K562 (cell line): ENCODE results near the gene TBX1. TPM values are rescaled to one million over a fixed set of nuclear protein-coding genes. Genes with fewer than 3 reads are reported as not detected.
A peak's percentile ranks its signal among the peaks of the same experiment; 100 is the strongest.

ENCODE experiments used
- BCLAF1 ChIP-seq, 2 experiments: fragments of 450-650 bp in 1 of 2; IDR thresholded peaks; 2 replicates each; pipeline ENCODE4 v1.6.1; 2011 to 2017; ENCODE audit warnings: low read depth in 2 of 2, antibody characterized with exemption in 1 of 2, borderline replicate concordance in 1 of 2, low read length in 1 of 2, mild to moderate bottlenecking in 1 of 2, mixed read lengths in 1 of 2; ENCODE audit not compliant: control insufficient read depth in 1 of 2
- BMI1 ChIP-seq: fragments of 150-350 bp; IDR thresholded peaks from 2 replicates; pipeline ENCODE4 v1.6.1; 2014; ENCODE audit warnings: low read length
- CBX2 ChIP-seq: fragments of 200-600 bp; sonication (generic); IDR thresholded peaks from one replicate; pipeline ENCODE4 v1.6.1; 2012; ENCODE audit warnings: mild to moderate bottlenecking, low read length, inconsistent platforms; ENCODE audit not compliant: insufficient read depth, poor library complexity, severe bottlenecking
- E2F3 ChIP-seq: fragments of 250-450 bp; sonication (Bioruptor Pico); IDR thresholded peaks from 2 replicates; pipeline ENCODE4 v1.4.0; 2020; ENCODE audit warnings: mild to moderate bottlenecking
- FOXO4 ChIP-seq: fragments of 450-650 bp; formaldehyde crosslinking; IDR thresholded peaks from 2 replicates; pipeline ENCODE4 v1.4.0; 2020; ENCODE audit warnings: mild to moderate bottlenecking, moderate library complexity
- HDAC2 ChIP-seq: fragments of 450-650 bp; IDR thresholded peaks from 2 replicates; pipeline ENCODE4 v1.6.1; 2016; ENCODE audit warnings: mild to moderate bottlenecking
- HIVEP1 ChIP-seq: fragments of 250-450 bp; sonication (Bioruptor Pico); IDR thresholded peaks from 2 replicates; pipeline ENCODE4 v1.4.0; 2020; ENCODE audit warnings: mild to moderate bottlenecking
- HMBOX1 ChIP-seq: sonication (generic); IDR thresholded peaks from 2 replicates; pipeline ENCODE4 v1.6.1; 2016
- MCM2 ChIP-seq: fragments of 450-650 bp; IDR thresholded peaks from 2 replicates; pipeline ENCODE4 v1.6.1; 2017; ENCODE audit warnings: low read depth, mild to moderate bottlenecking
- MEIS2 ChIP-seq: fragments of 450-650 bp; IDR thresholded peaks from 2 replicates; pipeline ENCODE4 v1.6.1; 2014; ENCODE audit warnings: mild to moderate bottlenecking; ENCODE audit not compliant: partially characterized antibody
- MTA2 ChIP-seq: fragments of 450-650 bp; IDR thresholded peaks from 2 replicates; pipeline ENCODE4 v1.6.1; 2016; ENCODE audit warnings: low read depth
- NBN ChIP-seq: fragments of 450-650 bp; IDR thresholded peaks from 2 replicates; pipeline ENCODE4 v1.6.1; 2016; ENCODE audit warnings: low read depth, mild to moderate bottlenecking
- PHF21A ChIP-seq: fragments of 450-650 bp; IDR thresholded peaks from 2 replicates; pipeline ENCODE4 v1.6.1; 2017; ENCODE audit warnings: low read depth, borderline replicate concordance
- POLR2G ChIP-seq: fragments of 200-400 bp; formaldehyde crosslinking; IDR thresholded peaks from 2 replicates; pipeline ENCODE4 v1.6.1; 2017; ENCODE audit warnings: low read depth, mild to moderate bottlenecking, antibody characterized with exemption, low read length, moderate library complexity
- SETDB1 ChIP-seq: IDR thresholded peaks from one replicate; pipeline ENCODE4 v1.6.1; 2012; ENCODE audit warnings: low read length, control low read depth, inconsistent platforms
- SIN3B ChIP-seq: fragments of 450-650 bp; IDR thresholded peaks from 2 replicates; pipeline ENCODE4 v1.6.1; 2017; ENCODE audit warnings: low read depth, mild to moderate bottlenecking, moderate library complexity
- SMAD4 ChIP-seq: fragments of 250-450 bp; sonication (Bioruptor Pico); conservative IDR thresholded peaks from 2 replicates; pipeline ENCODE4 v1.8.0; 2021; ENCODE audit warnings: inconsistent platforms, mild to moderate bottlenecking, moderate library complexity
- SRSF1 ChIP-seq: fragments of 200-400 bp; formaldehyde crosslinking; IDR thresholded peaks from 2 replicates; pipeline ENCODE4 v1.6.1; 2017; ENCODE audit warnings: mild to moderate bottlenecking, low read depth, low read length, moderate library complexity
- SUPT5H ChIP-seq: fragments of 450-650 bp; IDR thresholded peaks from 2 replicates; pipeline ENCODE4 v1.6.1; 2016
- TRIM24 ChIP-seq, 2 experiments: fragments of 450-650 bp; IDR thresholded peaks; 2 replicates each; pipeline ENCODE4 v1.6.1; 2016
- TRIM28 ChIP-seq: fragments of 450-650 bp; IDR thresholded peaks from 2 replicates; pipeline ENCODE4 v1.6.1; 2017
- ZNF239 ChIP-seq: fragments of 250-450 bp; sonication (Bioruptor Pico); IDR thresholded peaks from 2 replicates; pipeline ENCODE4 v1.4.0; 2020; ENCODE audit warnings: mild to moderate bottlenecking
- polyA plus RNA-seq, 8 experiments: library from polyadenylated mRNA; depleted of rRNA in 4 of 8; stranded (reverse) in 5 of 8; unstranded in 3 of 8; fragments of >200 nt; fragmentation: Nextera tagmentation in 2 of 8; fragmentation: Illumina TruSeq in 1 of 8; extraction: Ambion mirVana in 2 of 8; extraction: Trizol in 1 of 8; gene quantifications; 2 replicates each; pipeline versions ENCODE4 v1.2.1 to v1.2.3, GENCODE V29; 2011 to 2014; ENCODE audit warnings: inconsistent platforms in 1 of 8, missing spikeins in 1 of 8
- total RNA-seq, 7 experiments: library from RNA; depleted of rRNA in 6 of 7; stranded (reverse); fragments of >200 nt in 6 of 7; fragmentation: Illumina TruSeq in 2 of 7; extraction: Trizol in 2 of 7; gene quantifications; 2 replicates each; pipeline versions ENCODE4 v1.2.1 to v1.2.3, GENCODE V29; 2011 to 2021; ENCODE audit warnings: low replicate concordance in 1 of 7
- TF ChIP-seq, protein P1 (sequence below): sonication (generic); formaldehyde crosslinking; IDR thresholded peaks from 2 replicates; pipeline ENCODE4 v1.8.1; 2023; ENCODE audit warnings: mild to moderate bottlenecking, missing genetic modification reagents

The TBX1 gene
- total and polyA plus RNA-seq, 9 of the 15 experiments (the other 6 are each of a cell fraction or from before 2014, with no cell fraction given), result 0.07 to 35.0 (median 3.9) TPM

- TF ChIP-seq FOXO4 (CRISPR knock-in tag), result 0 out of 2 replicates have a peak, but pooled peaks have one; percentile 49
- peak; percentile 48 for TF ChIP-seq MTA2
- TF ChIP-seq PHF21A, result no peak
- TF ChIP-seq HIVEP1, result 0 out of 2 replicates have a peak, but pooled peaks have one; percentile 11
- no peak for TF ChIP-seq CBX2
- TF ChIP-seq TRIM24 (IDR thresholded peaks at IDR 0.05), result peak; percentile 35 to 73; a peak in 2 of 4 replicates
- TF ChIP-seq SIN3B, result no peak
- no peak for TF ChIP-seq BMI1
- TF ChIP-seq E2F3 (CRISPR knock-in tag), result peak; percentile 87
- TF ChIP-seq ZNF239 (CRISPR knock-in tag), result no peak
- 0 out of 2 replicates have a peak, but pooled peaks have one; percentile 28 for TF ChIP-seq POLR2G
- no peak for TF ChIP-seq SRSF1
- no peak for TF ChIP-seq BCLAF1 (IDR thresholded peaks at IDR 0.05; ENCODE audit: borderline replicate concordance in 1 of 2, control insufficient read depth in 1 of 2, low read depth in 2 of 2, low read length in 1 of 2)
- TF ChIP-seq TRIM28, result peak; percentile 91
- TF ChIP-seq NBN, result peak; percentile 96
- no peak for TF ChIP-seq HMBOX1
- TF ChIP-seq SETDB1, result peak; percentile 53
- TF ChIP-seq MCM2, result peak; percentile 73; the same call in 1 of the 2 replicates
- TF ChIP-seq MEIS2, result peak; percentile 94
- TF ChIP-seq, protein P1, sequence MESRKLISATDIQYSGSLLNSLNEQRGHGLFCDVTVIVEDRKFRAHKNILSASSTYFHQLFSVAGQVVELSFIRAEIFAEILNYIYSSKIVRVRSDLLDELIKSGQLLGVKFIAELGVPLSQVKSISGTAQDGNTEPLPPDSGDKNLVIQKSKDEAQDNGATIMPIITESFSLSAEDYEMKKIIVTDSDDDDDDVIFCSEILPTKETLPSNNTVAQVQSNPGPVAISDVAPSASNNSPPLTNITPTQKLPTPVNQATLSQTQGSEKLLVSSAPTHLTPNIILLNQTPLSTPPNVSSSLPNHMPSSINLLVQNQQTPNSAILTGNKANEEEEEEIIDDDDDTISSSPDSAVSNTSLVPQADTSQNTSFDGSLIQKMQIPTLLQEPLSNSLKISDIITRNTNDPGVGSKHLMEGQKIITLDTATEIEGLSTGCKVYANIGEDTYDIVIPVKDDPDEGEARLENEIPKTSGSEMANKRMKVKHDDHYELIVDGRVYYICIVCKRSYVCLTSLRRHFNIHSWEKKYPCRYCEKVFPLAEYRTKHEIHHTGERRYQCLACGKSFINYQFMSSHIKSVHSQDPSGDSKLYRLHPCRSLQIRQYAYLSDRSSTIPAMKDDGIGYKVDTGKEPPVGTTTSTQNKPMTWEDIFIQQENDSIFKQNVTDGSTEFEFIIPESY (CRISPR knock-in tag), result no peak
- peak; percentile 97 for TF ChIP-seq HDAC2
- no peak; the same call in 1 of the 2 replicates for TF ChIP-seq SMAD4
- peak; percentile 59 for TF ChIP-seq SUPT5H
These were observed 54.7 kb downstream of the TBX1 start (continued) for GRCh38 chr22:19815093-19815822.
